ENCODE measurements around the gene C1orf21.

GRCh38 chr1:184624626-184625025 lies 237.8 kb downstream of the C1orf21 start:
- TF ChIP-seq CTCF (IDR thresholded peaks at IDR 0.05) (no peak), POLR2AphosphoS5 (IDR thresholded peaks at IDR 0.05; ENCODE audit: low read depth, low read length) (no peak)

Measured in Panc1 (cell line).